Astrocyte of the spinal cord (primary cell): ENCODE results near the gene TINAG.
A peak's percentile ranks its signal among the peaks of the same experiment; 100 is the strongest.

Experiments
- DNase-seq: peaks from one replicate; pipeline ENCODE4 v3.0.0; 2011; ENCODE audit warnings: low read depth, low spot score
- H3K4me3 ChIP-seq: 2 replicates; pipeline ENCODE4 v1.5.1; 2011; ENCODE audit warnings: low read depth, mild to moderate bottlenecking, low read length, moderate library complexity
- CTCF ChIP-seq: IDR thresholded peaks from 2 replicates; pipeline ENCODE4 v1.5.1; 2012; ENCODE audit warnings: low read depth, mild to moderate bottlenecking, low read length, inconsistent platforms
- in situ Hi-C: cut with HindIII; loops from 2 replicates; pipeline ENCODE4 v1.10.0; 2017; ENCODE audit warnings: low sequenced_read_pairs

TINAG gene

GRCh38 chr6:54286141-54286540 is 22.1 kb upstream of the TINAG start:
- DNase-seq = peak; percentile 23
- no peak overlapping the region for H3K4me3 ChIP-seq
- in situ Hi-C loops = no loop called here

GRCh38 chr6:54288474-54288873 is 19.8 kb upstream of the TINAG start:
- in situ Hi-C loops = no loop called here
- DNase-seq = no peak
- TF ChIP-seq CTCF = no peak
- H3K4me3 ChIP-seq = no peak overlapping the region

More at GRCh38 chr6:54286141-54286540, 22.1 kb upstream of the TINAG start:
- TF ChIP-seq CTCF = no peak

GRCh38 chr6:54289426-54289825 is 18.8 kb upstream of the TINAG start:
- in situ Hi-C loops = no loop called here
- H3K4me3 ChIP-seq = no peak overlapping the region
- TF ChIP-seq CTCF = no peak
- DNase-seq = no peak

- H3K4me3 ChIP-seq = no peak overlapping the region
- DNase-seq = peak; percentile 84
- in situ Hi-C loops = no loop called here
- TF ChIP-seq CTCF = no peak
Observed at GRCh38 chr6:54291146-54291545, 17.1 kb upstream of the TINAG start.

GRCh38 chr6:54291738-54292137 is 16.5 kb upstream of the TINAG start:
- no peak overlapping the region for H3K4me3 ChIP-seq
- TF ChIP-seq CTCF = no peak
- in situ Hi-C loops = no loop called here
- DNase-seq = peak; percentile 74

- DNase-seq = no peak
- TF ChIP-seq CTCF = no peak
- in situ Hi-C loops = no loop called here
- no peak overlapping the region for H3K4me3 ChIP-seq
Observed at GRCh38 chr6:54294965-54295532, 13.2 kb upstream of the TINAG start.
